GM12801 (cell line): Measurements from ENCODE around the gene MMP23B.

Experiments
- CTCF ChIP-seq: IDR thresholded peaks from one replicate; pipeline ENCODE4 v1.5.1; 2011; ENCODE audit warnings: control low read depth; ENCODE audit not compliant: insufficient read length; ENCODE audit errors: extremely low read depth

Gene MMP23B

GRCh38 chr1:1627261-1627828, 4.6 kb upstream of the MMP23B start:
- TF ChIP-seq CTCF, result no peak

GRCh38 chr1:1627829-1628753, 3.9 kb upstream of the MMP23B start:
- no peak for TF ChIP-seq CTCF

GRCh38 chr1:1628754-1629429, 3.1 kb upstream of the MMP23B start:
- no peak for TF ChIP-seq CTCF

GRCh38 chr1:1629430-1630190, 2.4 kb upstream of the MMP23B start:
- no peak for TF ChIP-seq CTCF

- no peak for TF ChIP-seq CTCF
These were observed 1.6 kb upstream of the MMP23B start for GRCh38 chr1:1630191-1630964.

- no peak for TF ChIP-seq CTCF
These were observed 800 bp upstream of the MMP23B start for GRCh38 chr1:1630965-1631781.
